ENCODE data around the gene TENT4A. TPM values are rescaled to one million over a fixed set of nuclear protein-coding genes. Genes with fewer than 3 reads are reported as not detected.

The TENT4A gene
- total and polyA plus RNA-seq, 2 of the 13 experiments (the other 11 are each of a cell fraction or from before 2014, with no cell fraction given) = 6.3 to 13.3 TPM

DNA sequence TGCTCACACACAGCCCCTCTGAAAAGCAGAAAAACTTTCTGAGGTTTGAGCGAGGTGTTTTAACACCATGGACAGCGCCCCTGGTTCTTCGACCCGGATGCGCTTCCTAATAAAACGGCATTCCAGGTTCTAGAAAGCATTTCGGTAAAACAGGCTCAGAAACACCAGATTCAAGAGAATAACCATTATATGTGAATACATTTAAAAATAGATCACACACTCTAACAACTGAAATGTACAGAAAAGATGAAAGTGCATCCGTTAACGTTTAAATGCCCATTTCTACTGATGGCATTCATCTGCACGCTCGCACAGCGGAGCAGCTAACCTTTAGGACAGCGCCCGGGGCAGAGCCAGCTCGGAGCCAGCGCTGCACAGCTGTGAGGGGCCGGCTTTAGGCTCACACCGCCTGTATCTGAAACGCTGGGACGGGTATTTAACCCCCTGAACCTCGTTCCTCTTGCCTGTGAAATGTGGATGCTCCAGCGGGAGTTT lies 26.3 kb upstream of the TENT4A start (continued):
- TF ChIP-seq, protein P1, sequence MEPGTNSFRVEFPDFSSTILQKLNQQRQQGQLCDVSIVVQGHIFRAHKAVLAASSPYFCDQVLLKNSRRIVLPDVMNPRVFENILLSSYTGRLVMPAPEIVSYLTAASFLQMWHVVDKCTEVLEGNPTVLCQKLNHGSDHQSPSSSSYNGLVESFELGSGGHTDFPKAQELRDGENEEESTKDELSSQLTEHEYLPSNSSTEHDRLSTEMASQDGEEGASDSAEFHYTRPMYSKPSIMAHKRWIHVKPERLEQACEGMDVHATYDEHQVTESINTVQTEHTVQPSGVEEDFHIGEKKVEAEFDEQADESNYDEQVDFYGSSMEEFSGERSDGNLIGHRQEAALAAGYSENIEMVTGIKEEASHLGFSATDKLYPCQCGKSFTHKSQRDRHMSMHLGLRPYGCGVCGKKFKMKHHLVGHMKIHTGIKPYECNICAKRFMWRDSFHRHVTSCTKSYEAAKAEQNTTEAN (CRISPR knock-in tag; conservative IDR thresholded peaks at IDR 0.05) = peak; percentile 83; the same call in 1 of the 2 replicates
- no peak for TF ChIP-seq SRSF4 (IDR thresholded peaks at IDR 0.05; ENCODE audit: low read depth, low read length, poor library complexity, severe bottlenecking)
- 0 out of 2 replicates have a peak, but pooled peaks have one; percentile 39 for TF ChIP-seq ZKSCAN8 (CRISPR knock-in tag; IDR thresholded peaks at IDR 0.05; ENCODE audit: borderline replicate concordance)
- TF ChIP-seq ZMYM2 (CRISPR knock-in tag; IDR thresholded peaks at IDR 0.05) = no peak
- TF ChIP-seq ZNF644 (CRISPR knock-in tag; IDR thresholded peaks at IDR 0.05; ENCODE audit: low read depth) = no peak
- no peak for TF ChIP-seq ZNF550 (CRISPR knock-in tag; IDR thresholded peaks at IDR 0.05; ENCODE audit: borderline replicate concordance)
- TF ChIP-seq, protein P2, sequence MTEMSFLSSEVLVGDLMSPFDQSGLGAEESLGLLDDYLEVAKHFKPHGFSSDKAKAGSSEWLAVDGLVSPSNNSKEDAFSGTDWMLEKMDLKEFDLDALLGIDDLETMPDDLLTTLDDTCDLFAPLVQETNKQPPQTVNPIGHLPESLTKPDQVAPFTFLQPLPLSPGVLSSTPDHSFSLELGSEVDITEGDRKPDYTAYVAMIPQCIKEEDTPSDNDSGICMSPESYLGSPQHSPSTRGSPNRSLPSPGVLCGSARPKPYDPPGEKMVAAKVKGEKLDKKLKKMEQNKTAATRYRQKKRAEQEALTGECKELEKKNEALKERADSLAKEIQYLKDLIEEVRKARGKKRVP (CRISPR knock-in tag; IDR thresholded peaks at IDR 0.05) = no peak
- TF ChIP-seq NR1H2 (CRISPR knock-in tag; IDR thresholded peaks at IDR 0.05; ENCODE audit: borderline replicate concordance, low read depth) = no peak
- TF ChIP-seq FOXA3 (CRISPR knock-in tag; IDR thresholded peaks at IDR 0.05) = 0 out of 2 replicates have a peak, but pooled peaks have one; percentile 34
- TF ChIP-seq ZNF674 (CRISPR knock-in tag; IDR thresholded peaks at IDR 0.05; ENCODE audit: low read depth) = no peak
- TF ChIP-seq SIN3A (IDR thresholded peaks at IDR 0.05; ENCODE audit: borderline replicate concordance, low read depth, low read length) = peak; percentile 81; the same call in 1 of the 2 replicates
- TF ChIP-seq, protein P3, sequence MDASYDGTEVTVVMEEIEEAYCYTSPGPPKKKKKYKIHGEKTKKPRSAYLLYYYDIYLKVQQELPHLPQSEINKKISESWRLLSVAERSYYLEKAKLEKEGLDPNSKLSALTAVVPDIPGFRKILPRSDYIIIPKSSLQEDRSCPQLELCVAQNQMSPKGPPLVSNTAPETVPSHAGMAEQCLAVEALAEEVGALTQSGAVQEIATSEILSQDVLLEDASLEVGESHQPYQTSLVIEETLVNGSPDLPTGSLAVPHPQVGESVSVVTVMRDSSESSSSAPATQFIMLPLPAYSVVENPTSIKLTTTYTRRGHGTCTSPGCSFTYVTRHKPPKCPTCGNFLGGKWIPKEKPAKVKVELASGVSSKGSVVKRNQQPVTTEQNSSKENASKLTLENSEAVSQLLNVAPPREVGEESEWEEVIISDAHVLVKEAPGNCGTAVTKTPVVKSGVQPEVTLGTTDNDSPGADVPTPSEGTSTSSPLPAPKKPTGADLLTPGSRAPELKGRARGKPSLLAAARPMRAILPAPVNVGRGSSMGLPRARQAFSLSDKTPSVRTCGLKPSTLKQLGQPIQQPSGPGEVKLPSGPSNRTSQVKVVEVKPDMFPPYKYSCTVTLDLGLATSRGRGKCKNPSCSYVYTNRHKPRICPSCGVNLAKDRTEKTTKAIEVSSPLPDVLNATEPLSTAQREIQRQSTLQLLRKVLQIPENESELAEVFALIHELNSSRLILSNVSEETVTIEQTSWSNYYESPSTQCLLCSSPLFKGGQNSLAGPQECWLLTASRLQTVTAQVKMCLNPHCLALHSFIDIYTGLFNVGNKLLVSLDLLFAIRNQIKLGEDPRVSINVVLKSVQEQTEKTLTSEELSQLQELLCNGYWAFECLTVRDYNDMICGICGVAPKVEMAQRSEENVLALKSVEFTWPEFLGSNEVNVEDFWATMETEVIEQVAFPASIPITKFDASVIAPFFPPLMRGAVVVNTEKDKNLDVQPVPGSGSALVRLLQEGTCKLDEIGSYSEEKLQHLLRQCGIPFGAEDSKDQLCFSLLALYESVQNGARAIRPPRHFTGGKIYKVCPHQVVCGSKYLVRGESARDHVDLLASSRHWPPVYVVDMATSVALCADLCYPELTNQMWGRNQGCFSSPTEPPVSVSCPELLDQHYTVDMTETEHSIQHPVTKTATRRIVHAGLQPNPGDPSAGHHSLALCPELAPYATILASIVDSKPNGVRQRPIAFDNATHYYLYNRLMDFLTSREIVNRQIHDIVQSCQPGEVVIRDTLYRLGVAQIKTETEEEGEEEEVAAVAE (CRISPR knock-in tag; IDR thresholded peaks at IDR 0.05; ENCODE audit: borderline replicate concordance) = peak; percentile 76; the same call in 1 of the 2 replicates
- TF ChIP-seq ZNF619 (CRISPR knock-in tag; IDR thresholded peaks at IDR 0.05) = no peak
- TF ChIP-seq ZC3H13 (CRISPR knock-in tag; IDR thresholded peaks at IDR 0.05) = no peak
- TF ChIP-seq NR2F1 (CRISPR knock-in tag; IDR thresholded peaks at IDR 0.05) = no peak
- TF ChIP-seq ZNF841 (CRISPR knock-in tag; IDR thresholded peaks at IDR 0.05; ENCODE audit: borderline replicate concordance) = no peak
- no peak for TF ChIP-seq MTF2 (CRISPR knock-in tag; IDR thresholded peaks at IDR 0.05; ENCODE audit: borderline replicate concordance)
- TF ChIP-seq ZFP62 (CRISPR knock-in tag; IDR thresholded peaks at IDR 0.05) = no peak
- TF ChIP-seq RELA (CRISPR knock-in tag; IDR thresholded peaks at IDR 0.05) = no peak
- TF ChIP-seq, protein P4, sequence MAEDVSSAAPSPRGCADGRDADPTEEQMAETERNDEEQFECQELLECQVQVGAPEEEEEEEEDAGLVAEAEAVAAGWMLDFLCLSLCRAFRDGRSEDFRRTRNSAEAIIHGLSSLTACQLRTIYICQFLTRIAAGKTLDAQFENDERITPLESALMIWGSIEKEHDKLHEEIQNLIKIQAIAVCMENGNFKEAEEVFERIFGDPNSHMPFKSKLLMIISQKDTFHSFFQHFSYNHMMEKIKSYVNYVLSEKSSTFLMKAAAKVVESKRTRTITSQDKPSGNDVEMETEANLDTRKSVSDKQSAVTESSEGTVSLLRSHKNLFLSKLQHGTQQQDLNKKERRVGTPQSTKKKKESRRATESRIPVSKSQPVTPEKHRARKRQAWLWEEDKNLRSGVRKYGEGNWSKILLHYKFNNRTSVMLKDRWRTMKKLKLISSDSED (CRISPR knock-in tag; IDR thresholded peaks at IDR 0.05) = no peak
- no peak for TF ChIP-seq KAT2B (IDR thresholded peaks at IDR 0.05; ENCODE audit: borderline replicate concordance, low read depth, low read length)

All from HepG2 (cell line).